HG02840 (cell line): ENCODE results near the gene ANKRD65.
"Not testable (repeated sequence)": the region's sequence is repeated elsewhere in the genome, so short reads cannot be mapped to it uniquely, and the experiment has no call there.

Experiments
- ATAC-seq: cut with Tn5 transposase; IDR thresholded peaks from one replicate; pipeline ENCODE4 v1.9.1; 2021; ENCODE audit warnings: mild to moderate bottlenecking, moderate library complexity, moderate number of reproducible peaks; ENCODE audit not compliant: unreplicated experiment, low FRiP score

The ANKRD65 gene

GRCh38 chr1:1431845-1432273 is 10.8 kb upstream of the ANKRD65 start:
- ATAC-seq, result no peak

GRCh38 chr1:1430992-1431844 is 10.1 kb upstream of the ANKRD65 start:
- no peak for ATAC-seq

- no peak for ATAC-seq
Observed at GRCh38 chr1:1430114-1430982, 9.3 kb upstream of the ANKRD65 start.

GRCh38 chr1:1429671-1430073 is 8.6 kb upstream of the ANKRD65 start:
- no peak for ATAC-seq

GRCh38 chr1:1428967-1429366 is 7.9 kb upstream of the ANKRD65 start:
- ATAC-seq, result not testable (repeated sequence)

- no peak for ATAC-seq
Observed at GRCh38 chr1:1428174-1428573, 7.1 kb upstream of the ANKRD65 start.

- no peak for ATAC-seq
Observed at GRCh38 chr1:1427820-1428148, 6.7 kb upstream of the ANKRD65 start.

GRCh38 chr1:1427106-1427819 is 6.2 kb upstream of the ANKRD65 start:
- no peak for ATAC-seq

- ATAC-seq, result no peak
Observed at GRCh38 chr1:1426496-1427105, 5.5 kb upstream of the ANKRD65 start.

- no peak for ATAC-seq
Observed at GRCh38 chr1:1425753-1426495, 4.8 kb upstream of the ANKRD65 start.

GRCh38 chr1:1425426-1425752 is 4.3 kb upstream of the ANKRD65 start:
- no peak for ATAC-seq

- ATAC-seq, result no peak
Observed at GRCh38 chr1:1424707-1425106, 3.6 kb upstream of the ANKRD65 start.

GRCh38 chr1:1423245-1423597 is 2.1 kb upstream of the ANKRD65 start:
- ATAC-seq, result no peak

GRCh38 chr1:1422465-1423244 is 1.6 kb upstream of the ANKRD65 start:
- ATAC-seq, result no peak

GRCh38 chr1:1421907-1422464 is 910 bp upstream of the ANKRD65 start:
- no peak for ATAC-seq

- ATAC-seq, result no peak
Observed at GRCh38 chr1:1420654-1421141, 378 bp downstream of the ANKRD65 start.

- ATAC-seq, result no peak
Observed at GRCh38 chr1:1419813-1420653, 1.0 kb downstream of the ANKRD65 start.

- ATAC-seq, result no peak
Observed at GRCh38 chr1:1419363-1419812, 1.7 kb downstream of the ANKRD65 start.
